ENCODE measurements around the gene FAM83F. TPM values are rescaled to one million over a fixed set of nuclear protein-coding genes. Genes with fewer than 3 reads are reported as not detected.

The FAM83F gene
- total and polyA plus RNA-seq, 4 donors: 0.39 to 1.5 (median 1.2) TPM

GRCh38 chr22:39955675-39956074 is 39.1 kb upstream of the FAM83F start:
- WGBS: over 99% methylated on average over 2 of the region's 2 CpGs
- no peaks in the 10 kb centered on the region for H3K36me3 ChIP-seq (ENCODE audit: control insufficient read depth in 4 of 4, insufficient read depth in 3 of 4, low read depth in 1 of 4, low read length in 3 of 4)
- TF ChIP-seq JUND (IDR thresholded peaks at IDR 0.05): no peak
- TF ChIP-seq, protein P1, sequence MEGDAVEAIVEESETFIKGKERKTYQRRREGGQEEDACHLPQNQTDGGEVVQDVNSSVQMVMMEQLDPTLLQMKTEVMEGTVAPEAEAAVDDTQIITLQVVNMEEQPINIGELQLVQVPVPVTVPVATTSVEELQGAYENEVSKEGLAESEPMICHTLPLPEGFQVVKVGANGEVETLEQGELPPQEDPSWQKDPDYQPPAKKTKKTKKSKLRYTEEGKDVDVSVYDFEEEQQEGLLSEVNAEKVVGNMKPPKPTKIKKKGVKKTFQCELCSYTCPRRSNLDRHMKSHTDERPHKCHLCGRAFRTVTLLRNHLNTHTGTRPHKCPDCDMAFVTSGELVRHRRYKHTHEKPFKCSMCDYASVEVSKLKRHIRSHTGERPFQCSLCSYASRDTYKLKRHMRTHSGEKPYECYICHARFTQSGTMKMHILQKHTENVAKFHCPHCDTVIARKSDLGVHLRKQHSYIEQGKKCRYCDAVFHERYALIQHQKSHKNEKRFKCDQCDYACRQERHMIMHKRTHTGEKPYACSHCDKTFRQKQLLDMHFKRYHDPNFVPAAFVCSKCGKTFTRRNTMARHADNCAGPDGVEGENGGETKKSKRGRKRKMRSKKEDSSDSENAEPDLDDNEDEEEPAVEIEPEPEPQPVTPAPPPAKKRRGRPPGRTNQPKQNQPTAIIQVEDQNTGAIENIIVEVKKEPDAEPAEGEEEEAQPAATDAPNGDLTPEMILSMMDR (IDR thresholded peaks at IDR 0.05; ENCODE audit: low read depth, low read length, missing input control): no peak
- no peak for TF ChIP-seq NR2F2 (IDR thresholded peaks at IDR 0.05)
- TF ChIP-seq, protein P2, sequence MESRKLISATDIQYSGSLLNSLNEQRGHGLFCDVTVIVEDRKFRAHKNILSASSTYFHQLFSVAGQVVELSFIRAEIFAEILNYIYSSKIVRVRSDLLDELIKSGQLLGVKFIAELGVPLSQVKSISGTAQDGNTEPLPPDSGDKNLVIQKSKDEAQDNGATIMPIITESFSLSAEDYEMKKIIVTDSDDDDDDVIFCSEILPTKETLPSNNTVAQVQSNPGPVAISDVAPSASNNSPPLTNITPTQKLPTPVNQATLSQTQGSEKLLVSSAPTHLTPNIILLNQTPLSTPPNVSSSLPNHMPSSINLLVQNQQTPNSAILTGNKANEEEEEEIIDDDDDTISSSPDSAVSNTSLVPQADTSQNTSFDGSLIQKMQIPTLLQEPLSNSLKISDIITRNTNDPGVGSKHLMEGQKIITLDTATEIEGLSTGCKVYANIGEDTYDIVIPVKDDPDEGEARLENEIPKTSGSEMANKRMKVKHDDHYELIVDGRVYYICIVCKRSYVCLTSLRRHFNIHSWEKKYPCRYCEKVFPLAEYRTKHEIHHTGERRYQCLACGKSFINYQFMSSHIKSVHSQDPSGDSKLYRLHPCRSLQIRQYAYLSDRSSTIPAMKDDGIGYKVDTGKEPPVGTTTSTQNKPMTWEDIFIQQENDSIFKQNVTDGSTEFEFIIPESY (IDR thresholded peaks at IDR 0.05): no peak
- TF ChIP-seq, protein P3, sequence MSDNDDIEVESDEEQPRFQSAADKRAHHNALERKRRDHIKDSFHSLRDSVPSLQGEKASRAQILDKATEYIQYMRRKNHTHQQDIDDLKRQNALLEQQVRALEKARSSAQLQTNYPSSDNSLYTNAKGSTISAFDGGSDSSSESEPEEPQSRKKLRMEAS (IDR thresholded peaks at IDR 0.05): no peak
- TF ChIP-seq GABPA (IDR thresholded peaks at IDR 0.05 in 1 of 2, conservative IDR thresholded peaks at IDR 0.05 in 1 of 2): no peak
- TF ChIP-seq, protein P4, sequence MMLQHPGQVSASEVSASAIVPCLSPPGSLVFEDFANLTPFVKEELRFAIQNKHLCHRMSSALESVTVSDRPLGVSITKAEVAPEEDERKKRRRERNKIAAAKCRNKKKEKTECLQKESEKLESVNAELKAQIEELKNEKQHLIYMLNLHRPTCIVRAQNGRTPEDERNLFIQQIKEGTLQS (IDR thresholded peaks at IDR 0.05): no peak
- no peak for TF ChIP-seq RAD21 (IDR thresholded peaks at IDR 0.05)
- TF ChIP-seq HNF4G (IDR thresholded peaks at IDR 0.05): no peak
- no peak for TF ChIP-seq YY1 (IDR thresholded peaks at IDR 0.05)
- H3K27ac ChIP-seq (ENCODE audit: low read depth in 1 of 2, low read length in 2 of 2): no peak overlapping the region
- H3K27me3 ChIP-seq (ENCODE audit: control insufficient read depth in 4 of 4, insufficient read depth in 4 of 4, low read length in 3 of 4): no peaks in the 10 kb centered on the region
- no peak overlapping the region for H3K9ac ChIP-seq (ENCODE audit: low read depth in 1 of 2, low read length in 2 of 2)
- no peak for DNase-seq (ENCODE audit: low spot score)
- no peaks in the 10 kb centered on the region for H3K4me1 ChIP-seq (ENCODE audit: control insufficient read depth in 4 of 4, insufficient read depth in 4 of 4, low read length in 3 of 4)
- no peaks in the 10 kb centered on the region for H3K9me3 ChIP-seq (ENCODE audit: control insufficient read depth in 4 of 4, low read length in 3 of 4)
- no peak overlapping the region for H3K4me3 ChIP-seq (ENCODE audit: low read depth in 1 of 3, low read length in 3 of 3)

- H3K4me3 ChIP-seq (ENCODE audit: low read depth in 1 of 3, low read length in 3 of 3): no peak overlapping the region
- H3K4me1 ChIP-seq (ENCODE audit: control insufficient read depth in 4 of 4, insufficient read depth in 4 of 4, low read length in 3 of 4): no peaks in the 10 kb centered on the region
- 58% methylated on average over 10 of the region's 10 CpGs for WGBS
- no peaks in the 10 kb centered on the region for H3K36me3 ChIP-seq (ENCODE audit: control insufficient read depth in 4 of 4, insufficient read depth in 3 of 4, low read depth in 1 of 4, low read length in 3 of 4)
- no peak for TF ChIP-seq FOXA2 (IDR thresholded peaks at IDR 0.05)
- no peak for TF ChIP-seq EGR1 (IDR thresholded peaks at IDR 0.05; ENCODE audit: low read depth in 2 of 2)
- H3K9me3 ChIP-seq (ENCODE audit: control insufficient read depth in 4 of 4, low read length in 3 of 4): no peaks in the 10 kb centered on the region
- DNase-seq (ENCODE audit: low spot score): no peak
- H3K27me3 ChIP-seq (ENCODE audit: control insufficient read depth in 4 of 4, insufficient read depth in 4 of 4, low read length in 3 of 4): no peaks in the 10 kb centered on the region
- H3K9ac ChIP-seq (ENCODE audit: low read depth in 1 of 2, low read length in 2 of 2): no peak overlapping the region
- H3K27ac ChIP-seq (ENCODE audit: low read depth in 1 of 2, low read length in 2 of 2): no peak overlapping the region
Observed at GRCh38 chr22:39956932-39957664, 37.7 kb upstream of the FAM83F start.

DNA sequence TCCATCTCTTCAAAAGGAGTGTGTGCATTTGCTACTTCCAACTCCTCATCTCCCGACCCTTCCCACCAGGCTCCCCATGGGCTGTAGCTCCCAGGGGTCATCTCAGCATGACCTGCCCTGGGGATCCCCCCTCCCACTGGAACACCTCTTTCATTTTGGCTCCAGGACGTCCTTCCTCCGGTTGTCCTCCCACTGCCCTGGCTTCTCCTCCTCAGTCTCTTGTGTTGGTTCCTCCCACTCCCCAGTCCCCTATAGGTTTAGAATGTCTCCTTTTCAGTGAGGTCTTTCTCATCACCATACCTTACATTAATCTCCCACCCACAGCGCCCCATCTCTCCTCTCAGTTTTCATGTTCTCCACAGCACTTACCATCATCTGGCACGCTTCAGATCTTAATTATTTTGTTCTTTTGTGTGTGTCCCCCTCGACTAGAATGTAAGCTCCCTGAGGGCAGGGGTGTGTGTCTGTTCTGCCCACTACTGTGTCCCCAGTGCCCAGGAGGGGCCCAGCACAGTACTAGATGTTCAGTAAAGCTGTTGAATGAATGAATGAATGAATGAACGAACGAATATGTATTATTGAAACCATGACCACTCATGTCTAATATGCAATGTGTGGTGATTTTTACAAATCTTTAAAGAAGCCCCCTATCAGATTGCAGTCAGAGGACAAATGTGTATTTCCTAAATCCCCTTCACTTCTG is 36.6 kb upstream of the FAM83F start:
- no peaks in the 10 kb centered on the region for H3K4me1 ChIP-seq (ENCODE audit: control insufficient read depth in 4 of 4, insufficient read depth in 4 of 4, low read length in 3 of 4)
- WGBS: 90% methylated on average over 8 of the region's 8 CpGs
- H3K4me3 ChIP-seq (ENCODE audit: low read depth in 1 of 3, low read length in 3 of 3): no peak overlapping the region
- H3K9ac ChIP-seq (ENCODE audit: low read depth in 1 of 2, low read length in 2 of 2): no peak overlapping the region
- no peaks in the 10 kb centered on the region for H3K36me3 ChIP-seq (ENCODE audit: control insufficient read depth in 4 of 4, insufficient read depth in 3 of 4, low read depth in 1 of 4, low read length in 3 of 4)
- no peak overlapping the region for H3K27ac ChIP-seq (ENCODE audit: low read depth in 1 of 2, low read length in 2 of 2)
- DNase-seq (ENCODE audit: low spot score): no peak
- no peaks in the 10 kb centered on the region for H3K27me3 ChIP-seq (ENCODE audit: control insufficient read depth in 4 of 4, insufficient read depth in 4 of 4, low read length in 3 of 4)
- no peaks in the 10 kb centered on the region for H3K9me3 ChIP-seq (ENCODE audit: control insufficient read depth in 4 of 4, low read length in 3 of 4)
- TF ChIP-seq SP1 (IDR thresholded peaks at IDR 0.05) (no peak), RXRA (IDR thresholded peaks at IDR 0.05) (no peak), NR2F2 (IDR thresholded peaks at IDR 0.05) (no peak)
- TF ChIP-seq, protein P1 (IDR thresholded peaks at IDR 0.05; ENCODE audit: low read depth, low read length, missing input control): no peak
- TF ChIP-seq, protein P2 (IDR thresholded peaks at IDR 0.05): no peak
